ENCODE data around the gene GNMT. TPM values are rescaled to one million over a fixed set of nuclear protein-coding genes. Genes with fewer than 3 reads are reported as not detected.
"Not testable (repeated sequence)": the region's sequence is repeated elsewhere in the genome, so short reads cannot be mapped to it uniquely, and the experiment has no call there.

GNMT gene
- polyA plus RNA-seq, 1 donor = 0.49 TPM

DNA sequence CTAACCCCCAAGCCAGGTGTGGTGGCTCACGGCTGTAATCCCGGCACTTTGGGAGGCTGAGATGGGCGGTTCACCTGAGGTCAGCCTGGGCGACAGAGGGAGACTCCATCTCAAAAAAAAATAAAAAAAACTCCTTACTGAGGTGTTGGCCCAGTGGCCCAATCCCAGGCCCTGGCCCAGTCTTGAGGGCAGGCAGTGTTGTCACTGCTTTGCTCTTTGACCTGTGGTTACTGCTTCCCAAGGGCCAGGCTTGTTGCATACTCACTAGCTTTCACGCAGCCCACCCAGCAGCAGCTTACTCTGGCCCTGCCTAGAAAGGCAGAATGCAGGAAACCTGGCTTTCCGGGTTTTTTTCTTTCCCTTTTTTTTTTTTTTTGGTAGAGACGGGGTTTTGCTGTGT, 18.1 kb upstream of the GNMT start:
- no peak for DNase-seq

DNA sequence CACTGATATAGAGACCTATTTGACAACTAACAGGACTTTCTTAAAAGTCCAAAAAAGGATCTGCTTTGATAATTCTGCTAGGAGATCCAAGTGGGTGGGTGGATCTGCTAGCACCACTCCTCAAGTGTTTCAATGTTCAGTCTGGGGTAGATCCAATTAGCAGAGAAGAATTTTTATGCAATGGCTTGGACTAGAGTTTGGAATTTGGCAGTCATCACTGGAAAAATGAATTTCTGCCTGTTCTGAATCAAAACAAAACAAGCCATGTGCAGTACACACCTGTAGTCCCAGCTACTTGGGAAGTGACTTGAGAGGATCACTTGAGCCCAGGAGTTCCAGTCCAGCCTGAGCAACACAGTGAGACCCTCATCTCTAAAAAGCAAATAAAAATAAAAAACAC, 12.6 kb upstream of the GNMT start:
- DNase-seq = no peak

DNA sequence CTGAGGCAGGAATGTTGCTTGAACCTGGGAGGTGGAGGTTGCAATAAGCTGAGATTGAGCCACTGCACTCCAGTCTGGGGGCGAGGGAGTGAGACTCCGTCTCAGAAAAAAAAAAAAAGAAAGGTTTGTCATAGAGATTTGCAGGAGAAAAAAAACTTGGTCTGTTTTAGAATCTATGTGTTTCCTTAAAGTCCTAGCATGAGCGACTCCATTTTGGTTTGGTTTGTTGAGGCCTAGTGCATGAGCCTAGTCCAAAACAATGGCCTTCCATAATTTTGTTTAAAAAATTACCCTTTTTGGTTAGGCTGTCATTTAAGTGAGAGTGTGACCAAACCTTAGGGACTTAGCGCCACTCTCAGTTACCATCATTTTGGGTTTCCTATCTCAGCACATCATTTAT, 8.2 kb upstream of the GNMT start:
- no peak for DNase-seq

DNA sequence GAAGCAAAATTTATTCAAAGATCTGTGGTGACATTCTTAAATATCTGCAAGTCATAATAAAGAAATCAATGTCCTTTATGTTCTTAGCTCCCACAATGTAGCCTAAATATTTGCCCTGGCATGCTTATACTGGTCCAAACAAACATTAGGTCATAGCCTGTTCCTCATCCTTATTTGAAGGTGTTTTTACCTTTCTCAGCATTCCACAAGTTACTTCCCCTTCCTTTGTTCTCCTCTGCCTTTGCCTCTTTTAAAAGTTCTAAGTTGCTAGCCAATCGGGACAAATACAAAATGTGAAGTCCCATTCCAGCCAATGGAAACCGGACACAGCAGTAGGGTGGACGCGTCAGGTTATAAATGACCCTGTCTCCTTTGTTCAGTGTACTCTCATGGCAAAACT, 6.1 kb upstream of the GNMT start:
- DNase-seq = not testable (repeated sequence)

DNA sequence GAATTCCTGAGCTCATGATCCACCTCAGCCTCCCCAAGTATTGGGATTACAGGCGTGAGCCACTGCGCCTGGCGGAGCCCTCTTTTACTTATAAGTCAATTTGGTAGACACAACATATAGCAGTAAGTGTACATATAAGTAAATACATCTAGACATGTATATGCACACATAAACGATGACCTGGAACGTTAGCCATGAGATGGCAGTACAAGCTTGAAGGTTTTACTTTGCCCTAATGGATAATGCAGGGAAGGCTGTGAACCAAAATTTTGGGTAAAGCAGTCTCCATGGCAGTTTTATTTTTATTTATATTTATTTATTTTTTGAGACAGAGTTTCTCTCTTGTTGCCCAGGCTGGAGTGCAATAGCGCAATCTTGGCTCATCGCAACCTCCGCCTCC, 2.4 kb upstream of the GNMT start:
- no peak for DNase-seq

DNA sequence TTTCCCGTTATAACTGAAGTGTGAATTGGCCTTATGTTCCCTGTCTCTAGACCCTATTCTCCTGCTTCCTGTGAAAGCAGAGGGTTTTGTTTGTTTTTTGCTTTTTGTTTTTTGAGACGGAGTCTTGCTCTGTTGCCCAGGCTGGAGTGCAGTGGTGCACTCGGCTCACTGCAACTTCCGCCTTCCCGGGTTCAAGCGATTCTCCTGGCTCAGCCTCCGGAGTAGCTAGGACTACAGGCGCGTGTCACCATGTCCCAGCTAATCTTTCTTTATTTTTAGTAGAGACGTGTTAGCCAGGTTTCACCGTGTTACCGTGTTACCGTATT, 674 bp upstream of the GNMT start:
- DNase-seq = no peak

DNA sequence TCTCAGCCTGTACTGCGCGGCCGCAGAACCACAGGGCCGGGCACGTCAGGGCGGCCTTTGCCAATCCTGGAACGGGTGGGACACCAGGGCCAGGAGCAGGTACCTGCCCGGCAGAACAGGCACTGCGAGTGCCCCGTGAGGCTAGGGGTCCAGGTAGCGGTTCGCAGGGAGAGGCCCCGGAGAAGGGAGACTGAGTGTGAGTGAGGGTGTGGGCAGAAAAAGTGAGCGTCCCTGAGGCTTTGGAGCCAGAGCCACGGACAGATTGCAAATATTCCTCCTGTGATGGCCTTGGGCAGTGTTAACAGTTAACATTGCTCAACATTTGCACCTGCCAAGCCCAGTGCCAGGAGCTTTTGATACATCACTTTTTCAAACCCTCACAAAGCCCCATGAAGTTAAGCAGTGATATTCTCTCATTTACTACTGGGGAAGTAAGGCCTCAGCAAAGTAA, 491 bp downstream of the GNMT start:
- no peak for DNase-seq

DNA sequence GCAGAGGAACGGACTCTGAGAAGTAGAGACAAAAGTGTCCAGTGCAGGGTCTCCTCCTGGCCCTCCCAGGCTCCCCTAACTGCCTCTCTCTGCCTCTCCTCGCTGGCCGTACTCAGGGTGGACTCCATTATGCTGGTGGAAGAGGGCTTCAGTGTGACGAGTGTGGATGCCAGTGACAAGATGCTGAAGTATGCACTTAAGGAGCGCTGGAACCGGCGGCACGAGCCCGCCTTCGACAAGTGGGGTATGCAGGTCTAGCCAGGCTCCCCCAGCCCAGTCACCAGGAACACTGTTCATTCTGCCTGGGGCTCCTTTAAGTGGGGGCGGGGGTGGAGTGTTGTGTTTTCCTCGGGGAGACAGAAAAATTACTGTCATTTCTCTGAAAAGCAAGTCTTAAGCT, 1.5 kb downstream of the GNMT start:
- DNase-seq = no peak

DNA sequence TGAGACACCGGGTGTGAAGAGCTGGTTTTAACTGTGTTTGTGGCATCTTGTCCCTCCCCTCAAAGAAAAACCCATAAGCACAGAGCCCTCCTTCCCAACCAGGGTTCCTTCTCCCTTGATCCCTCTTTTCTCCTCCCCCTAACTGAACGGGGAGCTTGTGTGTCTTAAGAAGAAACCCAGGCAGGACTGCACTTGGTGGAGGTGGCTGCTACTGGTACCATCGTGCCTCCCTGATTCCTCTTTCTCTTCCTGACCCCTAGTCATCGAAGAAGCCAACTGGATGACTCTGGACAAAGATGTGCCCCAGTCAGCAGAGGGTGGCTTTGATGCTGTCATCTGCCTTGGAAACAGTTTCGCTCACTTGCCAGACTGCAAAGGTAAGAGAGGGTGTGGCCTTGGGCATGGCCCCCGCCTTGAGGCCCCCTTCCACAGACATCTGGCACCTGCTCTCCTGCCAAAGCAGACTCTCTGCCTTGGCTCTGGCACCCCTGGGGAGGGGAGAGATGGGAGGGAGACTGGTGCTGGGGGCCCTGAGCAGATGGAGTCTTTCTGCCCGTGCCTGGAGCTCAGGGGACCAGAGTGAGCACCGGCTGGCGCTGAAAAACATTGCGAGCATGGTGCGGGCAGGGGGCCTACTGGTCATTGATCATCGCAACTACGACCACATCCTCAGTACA, 2.1 kb downstream of the GNMT start:
- DNase-seq = no peak

DNA sequence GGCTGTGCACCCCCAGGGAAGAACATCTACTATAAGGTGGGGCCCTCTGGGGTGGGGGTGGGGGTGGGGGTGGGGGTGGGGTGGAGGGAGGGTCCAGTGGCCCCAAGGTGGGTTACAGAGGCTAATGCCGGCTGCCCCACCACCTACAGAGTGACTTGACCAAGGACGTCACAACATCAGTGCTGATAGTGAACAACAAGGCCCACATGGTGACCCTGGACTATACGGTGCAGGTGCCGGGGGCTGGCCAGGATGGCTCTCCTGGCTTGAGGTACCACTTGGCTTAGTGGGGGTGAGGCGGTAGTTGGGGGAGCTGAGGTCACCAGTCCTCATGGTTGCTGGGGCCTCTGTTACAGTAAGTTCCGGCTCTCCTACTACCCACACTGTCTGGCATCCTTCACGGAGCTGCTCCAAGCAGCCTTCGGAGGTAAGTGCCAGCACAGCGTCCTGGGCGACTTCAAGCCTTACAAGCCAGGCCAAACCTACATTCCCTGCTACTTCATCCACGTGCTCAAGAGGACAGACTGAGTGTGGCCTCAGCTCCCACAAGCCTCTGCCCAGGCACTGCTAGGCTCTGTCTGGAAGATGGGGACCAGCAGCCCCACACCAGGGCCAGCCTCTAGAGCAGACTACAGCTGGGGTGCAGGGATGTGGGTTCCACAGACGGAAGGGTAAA, 2.8 kb downstream of the GNMT start:
- DNase-seq = no peak

DNA sequence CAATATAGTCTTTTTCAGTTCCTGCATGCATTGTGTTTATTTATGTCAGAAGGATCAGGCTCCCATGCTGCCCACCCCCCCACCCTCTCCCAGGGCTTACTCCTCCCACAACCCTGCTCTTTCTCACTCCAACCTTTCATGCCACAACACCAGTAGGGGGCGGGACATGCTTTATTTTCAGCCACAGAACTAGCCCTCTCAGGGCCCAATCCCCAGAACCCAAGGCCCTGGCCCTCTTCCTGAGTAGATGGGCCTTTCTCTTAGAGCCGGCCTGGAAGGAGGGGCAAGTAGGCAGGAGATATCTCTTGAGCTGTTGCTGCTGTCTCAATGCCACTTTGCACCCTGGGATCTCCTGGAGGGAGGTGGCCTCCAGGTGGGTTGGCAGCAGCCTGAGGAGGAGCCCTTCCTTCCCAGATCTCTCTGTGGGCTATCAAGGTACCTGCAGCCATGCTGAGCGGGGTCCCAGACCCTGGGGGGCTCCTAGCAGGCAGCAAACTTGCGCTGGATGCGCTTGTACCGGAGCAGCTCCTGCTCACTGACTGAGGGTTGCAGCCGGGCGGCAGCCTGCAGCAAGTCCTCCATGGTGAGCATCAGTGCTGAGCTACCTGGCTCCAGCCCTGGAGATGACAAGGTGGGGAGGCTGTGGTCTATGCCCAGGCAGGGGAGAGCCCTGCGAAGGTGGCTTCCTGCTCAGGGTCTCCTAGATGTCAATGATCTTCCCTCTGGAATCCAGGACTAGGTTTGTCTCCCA, 3.5 kb downstream of the GNMT start:
- no peak for DNase-seq

DNA sequence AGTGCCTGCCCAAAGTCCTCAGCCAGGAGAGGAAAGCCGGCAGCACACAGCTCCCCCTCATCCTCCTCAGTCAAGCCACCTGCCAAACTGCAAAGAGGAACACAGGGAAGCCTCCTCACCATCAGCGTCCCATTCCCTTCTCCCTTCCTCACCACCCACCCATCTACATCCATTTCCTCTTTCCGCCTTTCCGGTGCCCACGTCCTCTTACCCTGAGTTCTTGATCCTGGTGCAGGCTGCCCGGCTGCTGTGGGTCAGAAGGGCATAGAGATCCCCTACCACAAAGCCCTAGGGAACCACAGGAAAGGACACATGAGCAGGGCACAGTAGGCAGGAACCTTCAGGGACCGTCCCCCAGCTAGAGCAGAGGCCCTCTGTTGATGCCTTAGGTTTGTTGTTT, 6.0 kb downstream of the GNMT start:
- no peak for DNase-seq

DNA sequence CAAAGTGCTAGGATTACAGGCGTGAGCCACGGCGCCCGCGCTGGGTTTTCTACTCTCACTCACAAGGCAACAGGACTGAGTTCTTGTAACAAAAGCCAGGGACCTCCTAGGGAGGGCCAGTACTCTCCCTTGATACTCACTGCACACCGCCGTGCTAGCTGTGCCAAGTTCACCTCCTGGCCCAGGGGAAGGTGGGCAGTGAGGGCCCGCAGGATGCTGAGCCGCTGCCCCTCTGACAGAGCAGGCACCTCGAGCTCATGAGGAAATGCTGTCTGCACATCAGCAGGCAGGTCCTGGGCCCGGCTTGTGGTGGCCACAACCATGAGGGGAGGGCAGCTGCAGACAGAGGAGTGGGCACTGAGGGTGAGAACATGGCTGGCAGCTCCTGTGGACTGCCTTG, 6.7 kb downstream of the GNMT start:
- no peak for DNase-seq

DNA sequence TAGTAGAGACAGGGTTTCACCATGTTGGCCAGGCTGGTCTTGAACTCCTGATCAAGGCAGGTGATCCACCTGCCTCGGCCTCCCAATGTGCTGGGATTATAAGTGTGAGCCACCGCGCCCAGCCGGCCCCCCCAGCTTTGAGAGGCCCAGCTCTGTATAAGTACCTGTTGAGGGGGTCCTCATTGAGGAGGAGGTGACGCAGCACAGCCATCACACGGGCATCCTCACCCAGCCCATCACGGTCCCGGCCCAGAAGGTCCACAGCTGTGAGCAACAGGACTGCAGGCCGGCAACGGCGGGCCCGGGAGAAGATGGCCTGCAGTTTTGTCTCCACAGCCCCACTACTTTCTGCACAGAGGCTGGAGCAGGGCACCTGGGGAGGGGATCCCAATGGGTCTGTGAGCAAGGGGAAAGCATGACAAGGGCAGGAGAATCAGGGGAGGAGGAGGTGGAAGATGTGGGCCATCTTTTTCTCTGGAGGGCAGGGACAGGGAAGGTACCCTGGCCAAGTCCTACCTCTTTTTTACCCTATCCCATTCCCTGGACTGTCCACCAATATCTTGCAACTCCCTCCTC, 7.7 kb downstream of the GNMT start:
- no peak for DNase-seq

DNA sequence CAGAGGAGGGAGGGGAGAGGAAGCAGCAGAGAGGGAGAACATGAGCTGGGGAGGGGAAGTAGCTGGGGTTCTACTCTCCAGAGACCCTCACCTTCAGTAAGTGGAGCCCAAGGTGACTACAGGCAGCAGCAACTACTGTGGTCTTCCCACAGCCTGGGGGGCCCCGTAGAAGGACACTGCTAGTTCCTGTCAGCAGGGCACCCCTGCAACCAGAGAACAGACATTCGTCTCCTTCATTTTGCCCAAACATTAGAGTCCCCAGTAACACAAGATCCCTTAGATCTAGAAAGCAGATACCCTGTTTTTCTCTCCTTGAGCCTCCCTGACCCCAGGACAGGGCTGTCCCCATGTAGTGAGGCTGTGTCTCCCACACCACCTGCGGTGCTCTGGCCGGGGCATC, 8.2 kb downstream of the GNMT start:
- DNase-seq = no peak

DNA sequence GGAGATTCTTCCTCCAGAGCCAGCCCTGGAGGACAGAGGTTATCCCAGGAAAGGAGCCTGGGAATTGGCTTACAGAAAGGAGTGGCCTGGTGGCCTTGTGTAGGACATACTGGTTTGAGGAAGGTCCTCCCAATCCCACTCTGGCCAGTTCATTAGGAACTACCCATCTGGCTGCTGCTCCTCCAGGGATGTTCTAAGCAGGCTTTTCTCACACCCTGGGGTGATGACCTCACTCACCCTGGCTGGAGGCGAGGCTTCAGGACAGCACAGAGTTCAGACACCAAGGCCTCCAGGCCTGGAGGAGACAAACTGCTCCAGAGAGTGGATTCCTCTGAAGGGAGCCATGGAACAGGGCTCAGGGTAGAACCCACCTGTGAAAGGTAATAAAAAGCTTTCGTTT, 8.9 kb downstream of the GNMT start:
- no peak for DNase-seq

DNA sequence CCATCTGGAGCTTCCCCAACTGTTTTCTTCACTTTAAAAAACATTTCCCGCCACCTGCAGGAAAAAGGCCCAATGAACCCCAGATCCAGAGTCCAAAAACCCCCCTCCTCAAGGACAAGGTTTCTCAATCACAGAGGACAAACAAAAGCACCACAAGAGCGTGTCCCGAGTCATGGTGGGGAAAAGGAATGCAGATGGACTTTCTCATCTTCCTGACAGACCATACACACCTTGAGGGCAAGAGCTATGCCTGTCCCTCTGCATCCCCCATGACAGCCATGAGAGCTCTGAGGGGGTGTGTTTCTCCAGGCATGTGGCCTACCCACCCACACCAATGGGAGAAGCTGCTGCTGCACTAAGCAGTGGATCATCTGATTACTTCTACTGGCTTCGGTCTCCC, 9.4 kb downstream of the GNMT start:
- no peak for DNase-seq

DNA sequence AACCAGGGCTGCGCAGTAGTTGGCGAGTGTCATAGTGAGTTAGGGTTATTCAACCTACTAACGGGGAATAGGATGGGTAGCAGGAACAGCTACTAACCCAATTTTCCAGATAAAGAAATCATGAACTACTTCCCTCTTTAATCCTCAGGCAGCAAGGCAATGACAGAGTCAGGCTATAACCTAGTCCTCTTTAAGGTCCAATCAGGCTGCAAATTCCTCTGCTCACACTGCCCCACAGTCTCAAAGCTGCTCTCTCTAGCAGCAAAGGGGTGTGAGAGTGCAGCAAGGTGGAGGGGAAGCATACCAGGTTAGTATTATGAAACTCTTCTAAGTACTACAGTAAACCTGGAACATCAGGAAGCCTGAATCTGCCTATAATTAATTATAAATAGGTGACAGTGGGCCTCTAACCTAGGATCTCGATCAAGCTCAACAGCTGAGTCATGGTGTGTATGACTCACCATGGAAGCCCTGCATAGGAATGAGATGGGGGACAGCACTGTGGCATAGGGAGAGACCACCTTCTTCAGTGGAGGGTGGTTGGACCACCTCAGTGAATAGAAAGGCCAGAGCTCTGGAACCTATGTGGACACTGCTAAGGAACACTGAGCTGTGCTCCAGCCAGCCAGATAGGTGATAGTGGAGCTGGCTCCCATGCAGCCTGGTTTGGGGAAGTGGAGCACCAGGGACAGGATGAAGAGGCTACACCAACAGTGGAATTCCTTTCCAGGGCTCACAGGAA, 10.5 kb downstream of the GNMT start:
- DNase-seq = no peak

DNA sequence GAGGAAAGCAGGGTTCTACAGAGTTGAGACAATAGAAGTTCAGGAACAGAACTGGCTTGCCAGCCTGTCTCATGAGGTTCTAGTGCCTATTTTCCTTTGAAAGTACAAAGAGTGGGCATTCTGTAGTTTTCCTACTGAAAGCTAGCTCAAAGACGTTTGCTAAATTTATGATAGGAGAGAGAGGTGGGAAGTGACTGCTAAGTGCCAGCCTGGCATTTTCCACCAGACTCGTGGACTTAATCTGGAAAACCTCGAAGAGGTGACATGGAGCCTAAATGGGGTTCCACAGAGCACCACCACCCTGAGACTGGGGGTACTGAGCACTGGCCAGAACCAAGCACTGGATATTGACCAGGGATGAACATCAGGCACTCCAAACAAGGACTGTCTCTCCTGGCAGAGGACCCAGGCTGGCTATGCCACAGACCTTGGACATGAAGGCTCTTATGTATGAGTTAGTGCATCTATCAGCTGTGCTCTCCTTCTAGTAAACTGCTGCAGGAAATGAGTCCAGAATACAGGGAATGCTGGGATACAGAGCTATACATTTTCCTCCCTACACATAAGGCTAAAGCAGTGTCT, 11.3 kb downstream of the GNMT start:
- DNase-seq = no peak

DNA sequence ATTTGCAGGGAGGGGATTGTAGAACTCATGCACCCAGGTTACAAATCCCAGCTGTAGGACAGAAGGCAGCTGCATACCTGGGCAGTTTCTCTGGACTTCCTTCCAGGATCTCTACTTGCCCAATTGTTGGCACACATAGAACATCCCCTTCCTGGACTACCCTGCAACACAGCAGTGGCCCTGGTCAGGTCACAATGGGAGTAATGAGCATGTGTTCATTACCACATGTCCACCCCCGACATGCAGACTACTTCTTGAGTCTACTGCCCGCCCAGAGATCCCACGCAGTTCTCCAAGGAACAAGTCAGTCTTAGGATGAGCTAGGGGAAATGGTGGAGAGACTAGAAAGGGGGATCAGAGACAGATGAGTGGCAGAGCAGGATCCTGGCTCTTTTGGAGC, 13.4 kb downstream of the GNMT start:
- DNase-seq = no peak

DNA sequence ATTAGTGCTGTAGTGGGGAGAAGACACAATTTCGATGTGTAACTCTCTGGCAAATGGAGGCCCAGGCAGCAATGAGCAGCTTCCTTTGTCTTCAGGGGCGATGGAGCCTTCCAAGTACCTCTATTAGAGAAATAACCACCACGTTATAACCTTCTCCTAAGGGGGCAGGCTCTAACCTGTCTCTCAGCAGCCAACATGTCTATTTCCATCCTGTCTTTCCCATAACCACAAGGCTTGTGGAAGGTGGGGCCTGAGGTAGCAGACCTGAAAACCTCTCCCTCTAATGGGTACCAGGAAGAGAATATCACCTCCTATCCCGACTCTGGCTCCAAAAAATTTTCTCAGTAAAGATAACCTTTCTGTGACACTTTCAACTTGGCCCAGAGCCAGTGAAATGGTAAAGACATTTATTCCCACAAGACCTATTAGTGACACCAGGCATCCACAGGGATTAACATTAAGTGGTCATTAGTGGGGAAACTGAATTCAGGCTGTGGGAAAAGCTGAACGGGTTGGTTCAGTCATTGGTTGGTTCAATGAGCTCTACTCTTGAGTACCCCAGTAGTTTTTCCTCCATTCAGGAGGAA, 14.5 kb downstream of the GNMT start:
- DNase-seq = no peak

DNA sequence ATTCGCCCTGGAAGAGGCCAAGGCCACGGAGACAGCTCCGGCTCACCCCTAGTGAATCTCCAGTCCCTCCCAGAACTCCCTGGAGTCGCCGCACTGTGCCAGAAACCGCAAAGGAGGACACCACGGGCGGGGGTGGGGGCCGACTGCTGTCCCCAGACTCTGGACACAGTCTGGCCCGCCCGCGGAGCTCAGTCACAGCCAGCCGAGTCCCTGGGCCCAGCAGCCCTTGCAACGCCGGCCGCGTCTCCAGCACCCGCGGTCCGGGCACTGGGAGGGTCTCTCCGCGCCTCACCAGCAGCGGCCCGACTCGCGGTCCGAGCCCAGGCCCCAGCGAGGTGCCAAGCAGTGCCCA, 17.9 kb downstream of the GNMT start:
- DNase-seq = no peak
